Psoas muscle (tissue), 8 donors: ENCODE measurements around the gene IFIT1B. TPM values are rescaled to one million over a fixed set of nuclear protein-coding genes. Genes with fewer than 3 reads are reported as not detected.

ENCODE experiments used
- ATAC-seq, 4 donors: fragments of 200-7000 bp; cut with Tn5 transposase; one replicate each; pipeline ENCODE4 v1.9.1; 2020; ENCODE audit warnings: moderate library complexity in 3 of 4, mild to moderate bottlenecking in 2 of 4
- DNase-seq, 2 donors: peaks; one replicate each; pipeline ENCODE4 v3.0.0-alpha.2; 2020
- H3K27ac ChIP-seq: fragments of 200-600 bp; one replicate; pipeline ENCODE4 v1.8.0; 2022
- H3K27me3 ChIP-seq, 3 donors: fragments of 200-600 bp in 1 of 3; one replicate each; pipeline versions ENCODE4 v1.6.1 to v1.8.0; 2013 to 2022; ENCODE audit warnings: low read length in 2 of 3, mild to moderate bottlenecking in 2 of 3, moderate library complexity in 1 of 3; ENCODE audit not compliant: insufficient read depth in 3 of 3
- H3K36me3 ChIP-seq, 2 donors: fragments of 200-600 bp in 1 of 2; one replicate each; pipeline versions ENCODE4 v1.6.1 to v1.8.0; 2013 to 2022; ENCODE audit warnings: low read depth in 1 of 2, mild to moderate bottlenecking in 1 of 2, moderate library complexity in 1 of 2; ENCODE audit not compliant: insufficient read depth in 1 of 2
- H3K4me1 ChIP-seq: fragments of 200-600 bp; one replicate; pipeline ENCODE4 v1.8.0; 2022
- H3K4me3 ChIP-seq: fragments of 200-600 bp; one replicate; pipeline ENCODE4 v1.8.0; 2022; ENCODE audit warnings: mild to moderate bottlenecking
- H3K9me3 ChIP-seq: fragments of 200-600 bp; one replicate; pipeline ENCODE4 v1.8.0; 2022
- WGBS, 3 donors: extraction: QIAGEN DNeasy Blood & Tissue Kit; methylation state at CpG; one replicate each; pipeline versions ENCODE4 v1.1.6 to v1.1.7; 2013; 5-methylcytosine and 5-hydroxymethylcytosine counted together
- intact Hi-C, 2 donors: fragments of 100-400 bp; cut with DNase I; formaldehyde crosslinking; loops; one replicate each; pipeline versions ENCODE4 v1.11.0 to v1.14.2; 2022
- polyA plus RNA-seq, 3 donors: library from polyadenylated mRNA; stranded (reverse); fragments of 200-250 nt; gene quantifications; one replicate each; pipeline ENCODE4 v1.2.3, GENCODE V29; 2013
- total RNA-seq, 4 donors: library from RNA; stranded (reverse); fragmentation: NEBNext Ultra II Directional in 2 of 4; extraction: Animal tissue kit (Norgen Biotek cat#: 25700) in 2 of 4; gene quantifications; one replicate each; pipeline versions ENCODE4 v1.2.1 to v1.2.4, GENCODE V29; 2021 to 2023
- TF ChIP-seq, protein P1 (sequence below): fragments of 200-600 bp; IDR thresholded peaks from one replicate; pipeline ENCODE4 v1.8.0; 2022; ENCODE audit warnings: antibody characterized with exemption
- donor health status: healthy with polysubstance abuse.
- donor health status: DM: no; HTN: no; CAD: no; lungs with moderate emphysema.
- donor health status: Bipolar disorder and iron deficiency.
- donor health status: healthy.
- donor health status: DM: yes; HTN: yes; CAD: no.
- donor health status: DM: no; HTN: no; CAD: no.
- donor health status: DM: no; HTN: no; CAD: no.
- donor health status: DM: yes; HTN: yes; CAD: no.

IFIT1B gene
- total and polyA plus RNA-seq, 7 donors, result 1.4 TPM; not detected in 6

GRCh38 chr10:89343089-89343767, 34.6 kb upstream of the IFIT1B start:
- peaks cover 20% of the 10 kb centered on the region for H3K4me1 ChIP-seq
- H3K27me3 ChIP-seq, result no peaks in the 10 kb centered on the region
- peaks cover 0 to 8% of the 10 kb centered on the region in 2 donors for H3K36me3 ChIP-seq
- no peak for ATAC-seq
- H3K4me3 ChIP-seq, result no peak overlapping the region
- no peak for DNase-seq
- H3K9me3 ChIP-seq, result no peaks in the 10 kb centered on the region
- 83% methylated on average over 5 of the region's 5 CpGs for WGBS, 3 donors
- intact Hi-C loops, result no loop called here
- no peak overlapping the region for H3K27ac ChIP-seq
- TF ChIP-seq, protein P1, sequence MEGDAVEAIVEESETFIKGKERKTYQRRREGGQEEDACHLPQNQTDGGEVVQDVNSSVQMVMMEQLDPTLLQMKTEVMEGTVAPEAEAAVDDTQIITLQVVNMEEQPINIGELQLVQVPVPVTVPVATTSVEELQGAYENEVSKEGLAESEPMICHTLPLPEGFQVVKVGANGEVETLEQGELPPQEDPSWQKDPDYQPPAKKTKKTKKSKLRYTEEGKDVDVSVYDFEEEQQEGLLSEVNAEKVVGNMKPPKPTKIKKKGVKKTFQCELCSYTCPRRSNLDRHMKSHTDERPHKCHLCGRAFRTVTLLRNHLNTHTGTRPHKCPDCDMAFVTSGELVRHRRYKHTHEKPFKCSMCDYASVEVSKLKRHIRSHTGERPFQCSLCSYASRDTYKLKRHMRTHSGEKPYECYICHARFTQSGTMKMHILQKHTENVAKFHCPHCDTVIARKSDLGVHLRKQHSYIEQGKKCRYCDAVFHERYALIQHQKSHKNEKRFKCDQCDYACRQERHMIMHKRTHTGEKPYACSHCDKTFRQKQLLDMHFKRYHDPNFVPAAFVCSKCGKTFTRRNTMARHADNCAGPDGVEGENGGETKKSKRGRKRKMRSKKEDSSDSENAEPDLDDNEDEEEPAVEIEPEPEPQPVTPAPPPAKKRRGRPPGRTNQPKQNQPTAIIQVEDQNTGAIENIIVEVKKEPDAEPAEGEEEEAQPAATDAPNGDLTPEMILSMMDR, result no peak

DNA sequence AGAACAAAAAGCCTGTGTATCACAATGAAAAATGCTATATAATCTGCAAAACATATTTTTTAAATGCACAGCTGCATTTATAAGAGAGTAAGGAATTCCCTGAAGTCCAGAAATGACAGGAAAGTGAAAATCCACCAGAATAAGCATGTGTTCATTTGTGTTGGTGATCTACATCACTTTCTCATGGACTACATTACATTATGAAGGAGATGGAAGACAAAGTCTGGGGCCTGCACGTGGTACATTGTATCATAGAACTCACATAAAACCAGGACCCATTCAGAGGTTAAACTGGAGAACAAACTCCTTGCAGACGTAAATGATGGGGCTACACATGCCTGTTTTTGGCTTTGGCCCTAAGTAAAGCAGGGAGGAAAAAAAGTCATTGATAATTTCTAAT, 33.7 kb upstream of the IFIT1B start:
- H3K4me1 ChIP-seq, result peaks cover 25% of the 10 kb centered on the region
- peaks cover 0 to 7% of the 10 kb centered on the region in 2 donors for H3K36me3 ChIP-seq
- no peak overlapping the region for H3K4me3 ChIP-seq
- no peak for DNase-seq
- 66 to 72% (median 72%) methylated on average over 2 of the region's 2 CpGs for WGBS, 3 donors
- ATAC-seq, result no peak
- intact Hi-C loops, result no loop called here
- TF ChIP-seq, protein P1, result no peak
- no peaks in the 10 kb centered on the region for H3K9me3 ChIP-seq
- H3K27me3 ChIP-seq, result no peaks in the 10 kb centered on the region
- H3K27ac ChIP-seq, result no peak overlapping the region

DNA sequence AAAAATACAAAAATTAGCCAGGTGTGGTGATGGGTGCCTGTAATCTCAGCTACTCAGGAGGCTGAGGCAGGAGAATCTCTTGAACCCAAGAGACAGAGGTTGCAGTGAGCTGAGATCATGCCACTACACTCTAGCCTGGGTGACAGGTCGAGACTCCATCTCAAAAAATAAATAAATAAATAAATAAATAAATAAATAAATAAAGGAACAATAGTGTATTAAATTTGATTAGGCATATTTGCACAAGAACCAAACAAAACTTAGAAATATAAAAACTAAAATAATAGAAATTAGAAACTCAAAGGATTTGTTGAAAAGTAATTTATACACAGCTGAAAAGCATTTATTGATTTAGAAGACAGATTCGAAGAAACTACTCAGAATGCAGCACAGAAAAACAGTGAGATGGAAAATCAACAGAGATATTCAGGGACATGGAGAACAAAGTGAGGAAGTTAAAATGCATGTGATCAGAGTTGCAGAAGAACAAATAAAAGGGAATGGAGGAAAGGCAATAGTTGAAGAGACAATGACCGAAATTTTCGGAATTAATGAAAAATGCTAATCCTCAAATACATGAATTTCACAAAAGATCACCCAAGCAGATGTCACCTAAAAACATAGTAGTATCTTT, 32.4 kb upstream of the IFIT1B start:
- TF ChIP-seq, protein P1, result no peak
- peaks cover 25% of the 10 kb centered on the region for H3K4me1 ChIP-seq
- H3K4me3 ChIP-seq, result no peak overlapping the region
- H3K36me3 ChIP-seq, result no peaks in the 10 kb centered on the region
- no peaks in the 10 kb centered on the region for H3K27me3 ChIP-seq
- no peak for DNase-seq
- WGBS, 3 donors, result 94 to 97% (median 95%) methylated on average over 4 of the region's 4 CpGs
- intact Hi-C loops, result no loop called here
- ATAC-seq, result no peak
- no peaks in the 10 kb centered on the region for H3K9me3 ChIP-seq
- no peak overlapping the region for H3K27ac ChIP-seq

- intact Hi-C loops, result no loop called here
- ATAC-seq, result peak; percentile 25 to 55 (median 50)
- peaks cover 34% of the 10 kb centered on the region for H3K4me1 ChIP-seq
These were observed 31.2 kb upstream of the IFIT1B start for GRCh38 chr10:89346405-89347254.

More at GRCh38 chr10:89346405-89347254, 31.2 kb upstream of the IFIT1B start:
- WGBS, 3 donors, result 45 to 54% (median 54%) methylated on average over 4 of the region's 4 CpGs
- H3K4me3 ChIP-seq, result no peak overlapping the region
- DNase-seq, result no peak
- no peaks in the 10 kb centered on the region for H3K9me3 ChIP-seq
- H3K36me3 ChIP-seq, result no peaks in the 10 kb centered on the region
- H3K27me3 ChIP-seq, result no peaks in the 10 kb centered on the region
- TF ChIP-seq, protein P1, result no peak
- peak overlapping the region; percentile 67 for H3K27ac ChIP-seq
